Smooth muscle cell (in vitro differentiated cells): Measurements from ENCODE around the gene GFPT2. TPM values are rescaled to one million over a fixed set of nuclear protein-coding genes. Genes with fewer than 3 reads are reported as not detected.

ENCODE experiments used
- DNase-seq: peaks from one replicate; lab custom pipeline; 2025; ENCODE audit not compliant: unreplicated experiment; lab: John Stamatoyannopoulos, UW
- H2AFZ ChIP-seq: fragments of 200-600 bp; sonication (generic); 2 replicates; pipeline ENCODE4 v1.6.0; 2016; ENCODE audit warnings: antibody characterized with exemption, low read depth, mild to moderate bottlenecking
- H3F3A ChIP-seq: fragments of 200-600 bp; sonication (generic); 2 replicates; pipeline ENCODE4 v1.6.0; 2017; ENCODE audit warnings: antibody characterized with exemption, low read depth
- H3K27ac ChIP-seq: fragments of 200-600 bp; sonication (generic); 2 replicates; pipeline ENCODE4 v1.5.1; 2016; ENCODE audit warnings: low read depth, mild to moderate bottlenecking
- H3K27me3 ChIP-seq: fragments of 200-600 bp; sonication (generic); 2 replicates; pipeline ENCODE4 v1.6.1; 2016; ENCODE audit warnings: low read depth, mild to moderate bottlenecking
- H3K36me3 ChIP-seq: fragments of 200-600 bp; sonication (generic); 2 replicates; pipeline ENCODE4 v1.5.1; 2016; ENCODE audit warnings: low read depth
- H3K4me1 ChIP-seq: fragments of 200-600 bp; sonication (generic); 2 replicates; pipeline ENCODE4 v1.5.1; 2016; ENCODE audit warnings: low read depth
- H3K4me2 ChIP-seq: fragments of 200-600 bp; sonication (generic); 2 replicates; pipeline ENCODE4 v1.6.0; 2016; ENCODE audit warnings: mild to moderate bottlenecking
- H3K4me3 ChIP-seq: fragments of 200-600 bp; sonication (generic); 2 replicates; pipeline ENCODE4 v1.5.1; 2016; ENCODE audit warnings: mild to moderate bottlenecking
- H3K79me2 ChIP-seq: fragments of 200-600 bp; sonication (generic); 2 replicates; pipeline ENCODE4 v1.6.0; 2016; ENCODE audit warnings: low read depth, mild to moderate bottlenecking
- H3K9ac ChIP-seq: fragments of 200-600 bp; sonication (generic); 2 replicates; pipeline ENCODE4 v1.6.0; 2016; ENCODE audit warnings: low read depth
- H3K9me3 ChIP-seq: fragments of 200-600 bp; sonication (generic); replicated peaks from 2 replicates; pipeline ENCODE4 v1.5.1; 2016; ENCODE audit warnings: low read depth
- H4K20me1 ChIP-seq: fragments of 200-600 bp; sonication (generic); 2 replicates; pipeline ENCODE4 v1.6.0; 2016; ENCODE audit warnings: low read depth
- WGBS: methylation state at CpG from one replicate; pipeline ENCODE4 v1.1.7; 2016; ENCODE audit warnings: low lambda C conversion rate; 5-methylcytosine and 5-hydroxymethylcytosine counted together
- polyA plus RNA-seq: library from polyadenylated mRNA; unstranded; fragments of >200 nt; fragmentation: Nextera tagmentation; extraction: Ambion mirVana; gene quantifications from 2 replicates; pipeline ENCODE4 v1.2.1, GENCODE V29; 2016
- total RNA-seq: library from RNA; depleted of rRNA; stranded (reverse); fragments of >200 nt; gene quantifications from 2 replicates; pipeline ENCODE4 v1.2.3, GENCODE V29; 2014
- TF ChIP-seq, protein P1 (sequence below): fragments of 200-600 bp; sonication (generic); IDR thresholded peaks from 2 replicates; pipeline ENCODE4 v1.5.1; 2017; ENCODE audit warnings: borderline replicate concordance, mild to moderate bottlenecking, antibody characterized with exemption; ENCODE audit not compliant: insufficient read depth, poor library complexity, severe bottlenecking

Gene GFPT2
- total and polyA plus RNA-seq, 2 experiments from 2014 or later: 137 to 243 TPM

DNA sequence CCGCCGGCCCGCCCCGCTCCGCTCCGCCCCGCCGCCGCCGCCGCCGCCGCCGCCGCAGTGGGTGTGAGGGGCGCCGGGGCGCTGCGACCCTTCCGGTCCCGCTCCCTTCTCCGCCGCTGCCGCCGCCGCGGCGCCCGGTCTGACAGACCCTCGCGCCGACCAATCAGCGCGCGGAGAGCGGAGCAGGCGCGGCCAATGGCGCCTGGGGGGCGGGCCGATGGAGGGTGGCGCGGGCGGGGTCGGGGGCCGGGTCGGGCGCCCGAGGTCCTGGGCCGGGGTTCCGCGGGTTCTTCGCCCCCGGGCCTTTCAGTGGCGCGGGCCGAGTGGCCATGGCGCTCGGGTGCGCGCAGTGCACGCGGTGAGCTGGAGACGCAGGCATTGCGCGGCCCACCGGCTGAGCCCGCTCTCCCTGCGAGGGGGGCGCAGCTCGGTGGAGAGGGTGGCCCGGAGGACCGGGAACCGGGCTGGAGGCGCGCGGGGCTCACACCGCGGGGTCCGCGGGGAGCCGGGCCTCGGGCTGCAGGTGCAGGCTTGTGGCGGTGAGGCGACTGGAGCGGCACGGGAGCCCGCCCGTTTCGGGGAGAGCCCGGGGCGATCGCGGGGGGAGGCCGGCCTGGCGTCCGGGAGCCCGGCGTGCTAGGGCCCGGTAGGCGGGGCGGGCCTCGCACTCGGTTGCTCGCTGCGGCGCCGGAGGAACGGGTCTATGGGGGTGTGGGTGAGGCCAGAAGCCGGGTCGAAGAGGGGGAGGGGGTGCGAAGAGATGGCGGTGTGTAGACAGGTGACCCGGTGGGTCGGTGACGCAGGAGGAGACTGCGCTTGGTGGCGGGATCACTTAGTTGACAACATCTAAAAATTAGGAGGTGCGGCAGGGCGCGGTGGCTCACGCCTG is 60.9 kb downstream of the GFPT2 start, which contains the start of gene MAPK9:
Gene MAPK9 (minus strand): TSS at position 141 of the 889 bp plus-strand sequence. CDS start 11,522 bp downstream, outside the sequence.
- Histone ChIP-seq H3K27ac (no peak within 1 kb of the TSS), H3K4me2 (peak within 1 kb of the TSS; percentile 100), H2AFZ (peak within 1 kb of the TSS; percentile 96), H3K79me2 (peaks cover 41% of the 10 kb centered on the region), H3K36me3 (no peaks in the 10 kb centered on the region), H3K4me3 (peak within 1 kb of the TSS; percentile 98), H3F3A (peaks cover 6% of the 10 kb centered on the region), H3K27me3 (no peaks in the 10 kb centered on the region), H3K9ac (peak within 1 kb of the TSS; percentile 66), H3K9me3 (no peaks in the 10 kb centered on the region), H4K20me1 (peaks cover 35% of the 10 kb centered on the region), H3K4me1 (peaks cover 5% of the 10 kb centered on the region)
- 2% methylated on average over 42 of the region's 122 CpGs for WGBS
- DNase-seq: peak; percentile 56
- TF ChIP-seq, protein P1, sequence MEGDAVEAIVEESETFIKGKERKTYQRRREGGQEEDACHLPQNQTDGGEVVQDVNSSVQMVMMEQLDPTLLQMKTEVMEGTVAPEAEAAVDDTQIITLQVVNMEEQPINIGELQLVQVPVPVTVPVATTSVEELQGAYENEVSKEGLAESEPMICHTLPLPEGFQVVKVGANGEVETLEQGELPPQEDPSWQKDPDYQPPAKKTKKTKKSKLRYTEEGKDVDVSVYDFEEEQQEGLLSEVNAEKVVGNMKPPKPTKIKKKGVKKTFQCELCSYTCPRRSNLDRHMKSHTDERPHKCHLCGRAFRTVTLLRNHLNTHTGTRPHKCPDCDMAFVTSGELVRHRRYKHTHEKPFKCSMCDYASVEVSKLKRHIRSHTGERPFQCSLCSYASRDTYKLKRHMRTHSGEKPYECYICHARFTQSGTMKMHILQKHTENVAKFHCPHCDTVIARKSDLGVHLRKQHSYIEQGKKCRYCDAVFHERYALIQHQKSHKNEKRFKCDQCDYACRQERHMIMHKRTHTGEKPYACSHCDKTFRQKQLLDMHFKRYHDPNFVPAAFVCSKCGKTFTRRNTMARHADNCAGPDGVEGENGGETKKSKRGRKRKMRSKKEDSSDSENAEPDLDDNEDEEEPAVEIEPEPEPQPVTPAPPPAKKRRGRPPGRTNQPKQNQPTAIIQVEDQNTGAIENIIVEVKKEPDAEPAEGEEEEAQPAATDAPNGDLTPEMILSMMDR: no peak

DNA sequence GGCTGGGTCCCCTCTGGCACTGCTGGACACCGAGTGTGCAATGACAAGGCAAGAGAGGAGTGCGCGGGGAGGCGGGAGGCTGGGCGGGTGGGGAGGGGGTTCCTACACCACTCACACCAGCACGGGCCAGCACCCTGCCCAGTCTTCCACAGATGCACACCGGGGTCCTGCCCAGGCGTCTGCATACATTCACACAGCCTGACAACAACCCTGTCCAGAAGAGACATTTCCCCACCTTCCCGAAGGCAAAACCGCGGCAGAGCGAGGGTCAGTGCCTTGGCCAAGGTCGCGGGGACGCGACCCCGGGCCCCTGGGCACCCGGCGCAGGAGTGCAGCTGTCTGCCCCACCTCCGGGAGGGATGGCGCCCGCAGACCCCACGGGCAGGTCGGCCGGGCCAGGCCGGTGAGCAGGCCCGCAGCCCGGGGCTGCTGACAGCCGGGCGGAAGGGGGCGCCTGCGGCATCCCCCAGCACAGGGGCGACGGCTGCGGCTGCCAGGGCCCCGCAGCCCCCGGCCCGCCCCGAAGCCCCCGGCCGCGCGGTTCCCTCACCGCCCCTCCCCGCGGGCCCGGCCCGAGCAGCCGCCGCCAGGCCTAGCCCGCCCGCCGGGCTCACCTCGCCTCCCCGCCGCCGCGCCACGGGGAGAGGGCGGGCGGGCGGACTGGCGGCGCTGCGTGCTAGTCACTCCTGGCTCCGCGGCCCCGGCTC is 61.7 kb downstream of the GFPT2 start:
- no peaks in the 10 kb centered on the region for H3K9me3 ChIP-seq
- peaks cover 43% of the 10 kb centered on the region for H4K20me1 ChIP-seq
- peaks cover 6% of the 10 kb centered on the region for H3F3A ChIP-seq
- no peak overlapping the region for H3K27ac ChIP-seq
- no peak for DNase-seq
- WGBS: 1% methylated on average over 18 of the region's 68 CpGs
- H3K9ac ChIP-seq: peak overlapping the region; percentile 66
- H3K4me1 ChIP-seq: peaks cover 5% of the 10 kb centered on the region
- TF ChIP-seq, protein P1: peak; percentile 10
- H3K4me3 ChIP-seq: peak overlapping the region; percentile 98
- H3K4me2 ChIP-seq: peak overlapping the region; percentile 98
- H3K79me2 ChIP-seq: peaks cover 46% of the 10 kb centered on the region
- H3K27me3 ChIP-seq: no peaks in the 10 kb centered on the region
- H3K36me3 ChIP-seq: no peaks in the 10 kb centered on the region
- H2AFZ ChIP-seq: no peak overlapping the region

DNA sequence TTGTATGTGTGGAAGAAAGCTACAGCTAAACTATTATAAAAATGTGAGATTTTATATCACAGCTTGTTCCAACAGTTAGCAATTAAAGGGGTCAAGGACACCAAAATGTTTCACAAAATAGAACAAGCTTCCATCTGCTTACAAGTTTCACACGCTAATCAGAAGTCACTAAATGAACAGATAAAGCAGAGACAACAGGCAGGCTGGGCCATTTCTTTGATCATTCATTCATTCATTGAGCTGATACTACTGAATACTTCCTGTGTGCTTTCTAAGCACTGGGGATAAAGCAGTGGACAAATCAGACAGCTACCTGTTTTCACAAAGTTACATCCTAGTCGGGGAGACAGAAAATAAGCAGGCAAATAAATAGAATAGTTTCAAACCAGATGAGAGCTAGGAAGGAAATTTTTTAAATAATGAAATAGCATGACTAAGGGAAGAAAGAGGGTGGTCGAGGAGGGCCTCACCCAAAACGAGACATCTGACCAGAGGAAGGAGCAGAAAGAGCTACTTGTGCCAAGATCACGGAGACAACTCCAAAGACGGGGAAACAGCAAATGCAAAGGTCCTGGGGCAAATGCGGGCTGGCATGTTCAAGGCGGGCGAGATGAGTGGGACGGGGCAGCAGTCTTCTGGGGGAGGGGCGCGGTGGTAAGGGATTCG is 62.4 kb downstream of the GFPT2 start:
- Histone ChIP-seq H3K4me1 (peaks cover 5% of the 10 kb centered on the region), H3K27me3 (no peaks in the 10 kb centered on the region), H3K36me3 (no peaks in the 10 kb centered on the region), H3K9me3 (no peaks in the 10 kb centered on the region), H3K4me3 (peak overlapping the region; percentile 98), H3F3A (peaks cover 6% of the 10 kb centered on the region), H3K9ac (peak overlapping the region; percentile 66), H4K20me1 (peaks cover 43% of the 10 kb centered on the region), H2AFZ (no peak overlapping the region), H3K79me2 (peaks cover 48% of the 10 kb centered on the region), H3K27ac (no peak overlapping the region), H3K4me2 (peak overlapping the region; percentile 98)
- TF ChIP-seq, protein P1: no peak
- no peak for DNase-seq
- 29% methylated on average over 10 of the region's 13 CpGs for WGBS
